Astrocyte (in vitro differentiated cells and primary cell): Measurements from ENCODE around the gene TMEM95. TPM values are rescaled to one million over a fixed set of nuclear protein-coding genes. Genes with fewer than 3 reads are reported as not detected.
A peak's percentile ranks its signal among the peaks of the same experiment; 100 is the strongest.

Source experiments
- DNase-seq: peaks from one replicate; pipeline ENCODE4 v3.0.0-alpha.2; 2010; ENCODE audit warnings: low read depth
- FAIRE-seq: peaks from 2 replicates; lab custom pipeline; 2011; peaks lifted over from hg19 to GRCh38; lab: Jason Lieb, UNC
- H2AFZ ChIP-seq: 2 replicates; pipeline ENCODE4 v1.6.0; 2012; ENCODE audit warnings: low read depth, low read length, inconsistent platforms
- H3K27ac ChIP-seq: 2 replicates; pipeline ENCODE4 v1.5.1; 2011; ENCODE audit warnings: low read depth, low read length, inconsistent platforms
- H3K27me3 ChIP-seq: 2 replicates; pipeline ENCODE4 v1.6.0; 2011; ENCODE audit warnings: low read length, inconsistent platforms; ENCODE audit not compliant: insufficient read depth
- H3K36me3 ChIP-seq: 2 replicates; pipeline ENCODE4 v1.5.1; 2011; ENCODE audit warnings: low read length, inconsistent platforms; ENCODE audit not compliant: insufficient read depth
- H3K4me1 ChIP-seq: 2 replicates; pipeline ENCODE4 v1.5.1; 2011; ENCODE audit warnings: low read length, inconsistent platforms; ENCODE audit not compliant: insufficient read depth
- H3K4me2 ChIP-seq: 2 replicates; pipeline ENCODE4 v1.6.0; 2012; ENCODE audit warnings: low read length, inconsistent platforms
- H3K4me3 ChIP-seq: 2 replicates; pipeline ENCODE4 v1.5.1; 2011; ENCODE audit warnings: low read depth, mild to moderate bottlenecking, low read length, inconsistent platforms; ENCODE audit not compliant: insufficient read depth
- H3K79me2 ChIP-seq: 2 replicates; pipeline ENCODE4 v1.6.0; 2012; ENCODE audit warnings: mild to moderate bottlenecking, low read length, inconsistent platforms; ENCODE audit not compliant: insufficient read depth
- H3K9ac ChIP-seq: 2 replicates; pipeline ENCODE4 v1.6.0; 2012; ENCODE audit warnings: mild to moderate bottlenecking, low read length, inconsistent platforms
- H3K9me3 ChIP-seq: 2 replicates; pipeline ENCODE4 v1.5.1; 2012; ENCODE audit warnings: low read depth, mild to moderate bottlenecking, low read length, inconsistent platforms; ENCODE audit not compliant: insufficient read depth
- H4K20me1 ChIP-seq: 2 replicates; pipeline ENCODE4 v1.6.0; 2012; ENCODE audit warnings: low read length, inconsistent platforms; ENCODE audit not compliant: insufficient read depth
- H3K27ac Mint-ChIP-seq: one replicate; pipeline ENCODE4 v1.8.0; 2021; ENCODE audit warnings: mild to moderate bottlenecking, mixed read lengths; ENCODE audit not compliant: unreplicated experiment
- H3K27me3 Mint-ChIP-seq: one replicate; pipeline ENCODE4 v1.8.0; 2021; ENCODE audit warnings: low read depth, mixed read lengths; ENCODE audit not compliant: unreplicated experiment
- H3K36me3 Mint-ChIP-seq: one replicate; pipeline ENCODE4 v1.8.0; 2021; ENCODE audit warnings: low read depth, mixed read lengths; ENCODE audit not compliant: unreplicated experiment
- H3K4me1 Mint-ChIP-seq: one replicate; pipeline ENCODE4 v1.8.0; 2021; ENCODE audit warnings: low read depth, mixed read lengths; ENCODE audit not compliant: unreplicated experiment
- H3K4me3 Mint-ChIP-seq: one replicate; pipeline ENCODE4 v1.8.0; 2021; ENCODE audit warnings: mild to moderate bottlenecking, moderate library complexity, mixed read lengths; ENCODE audit not compliant: unreplicated experiment
- H3K9me3 Mint-ChIP-seq: one replicate; pipeline ENCODE4 v1.8.0; 2021; ENCODE audit warnings: mild to moderate bottlenecking, mixed read lengths; ENCODE audit not compliant: unreplicated experiment
- EZH2 ChIP-seq: IDR thresholded peaks from 2 replicates; pipeline ENCODE4 v1.6.1; 2012; ENCODE audit warnings: mild to moderate bottlenecking, low read length, inconsistent platforms; ENCODE audit not compliant: insufficient read depth
- total RNA-seq: library from RNA; stranded (reverse); gene quantifications from 2 replicates; pipeline ENCODE4 v1.2.1, GENCODE V29; 2021
- TF ChIP-seq, protein P1 (sequence below): IDR thresholded peaks from 2 replicates; pipeline ENCODE4 v1.5.1; 2011; ENCODE audit warnings: low read depth, mild to moderate bottlenecking, inconsistent platforms, low read length, moderate library complexity; ENCODE audit not compliant: insufficient read depth

The TMEM95 gene
- total RNA-seq, 1 donor from 2014 or later, result 0.30 TPM

GRCh38 chr17:7384489-7385081, 29.6 kb downstream of the TMEM95 start:
- Mint-ChIP-seq H3K4me3 (no peak overlapping the region), H3K27ac (no peak overlapping the region), H3K27me3 (peaks cover 24% of the 10 kb centered on the region), H3K36me3 (peaks cover 9% of the 10 kb centered on the region), H3K9me3 (peaks cover 7% of the 10 kb centered on the region), H3K4me1 (no peaks in the 10 kb centered on the region)
- H3K9ac ChIP-seq, result peak overlapping the region; percentile 50
- peaks cover 15% of the 10 kb centered on the region for H4K20me1 ChIP-seq
- peaks cover 19% of the 10 kb centered on the region for H3K4me1 ChIP-seq
- peak overlapping the region; percentile 69 for H2AFZ ChIP-seq
- peaks cover 8% of the 10 kb centered on the region for H3K36me3 ChIP-seq
- FAIRE-seq (no peak), DNase-seq (no peak)
- H3K4me2 ChIP-seq, result peak overlapping the region; percentile 93
- H3K4me3 ChIP-seq, result peak overlapping the region; percentile 57
- no peaks in the 10 kb centered on the region for H3K79me2 ChIP-seq
- H3K27me3 ChIP-seq, result peaks cover 39% of the 10 kb centered on the region
- TF ChIP-seq EZH2, result no peak
- TF ChIP-seq, protein P1, sequence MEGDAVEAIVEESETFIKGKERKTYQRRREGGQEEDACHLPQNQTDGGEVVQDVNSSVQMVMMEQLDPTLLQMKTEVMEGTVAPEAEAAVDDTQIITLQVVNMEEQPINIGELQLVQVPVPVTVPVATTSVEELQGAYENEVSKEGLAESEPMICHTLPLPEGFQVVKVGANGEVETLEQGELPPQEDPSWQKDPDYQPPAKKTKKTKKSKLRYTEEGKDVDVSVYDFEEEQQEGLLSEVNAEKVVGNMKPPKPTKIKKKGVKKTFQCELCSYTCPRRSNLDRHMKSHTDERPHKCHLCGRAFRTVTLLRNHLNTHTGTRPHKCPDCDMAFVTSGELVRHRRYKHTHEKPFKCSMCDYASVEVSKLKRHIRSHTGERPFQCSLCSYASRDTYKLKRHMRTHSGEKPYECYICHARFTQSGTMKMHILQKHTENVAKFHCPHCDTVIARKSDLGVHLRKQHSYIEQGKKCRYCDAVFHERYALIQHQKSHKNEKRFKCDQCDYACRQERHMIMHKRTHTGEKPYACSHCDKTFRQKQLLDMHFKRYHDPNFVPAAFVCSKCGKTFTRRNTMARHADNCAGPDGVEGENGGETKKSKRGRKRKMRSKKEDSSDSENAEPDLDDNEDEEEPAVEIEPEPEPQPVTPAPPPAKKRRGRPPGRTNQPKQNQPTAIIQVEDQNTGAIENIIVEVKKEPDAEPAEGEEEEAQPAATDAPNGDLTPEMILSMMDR, result no peak
- peaks cover 2% of the 10 kb centered on the region for H3K9me3 ChIP-seq
- H3K27ac ChIP-seq, result no peak overlapping the region

- Histone ChIP-seq H3K79me2 (peaks cover 19% of the 10 kb centered on the region), H3K36me3 (peaks cover 25% of the 10 kb centered on the region), H4K20me1 (peaks cover 41% of the 10 kb centered on the region), H3K4me2 (no peak overlapping the region), H2AFZ (no peak overlapping the region), H3K27me3 (peaks cover 3% of the 10 kb centered on the region), H3K27ac (no peak overlapping the region), H3K4me1 (peaks cover 13% of the 10 kb centered on the region), H3K9ac (no peak overlapping the region), H3K9me3 (no peaks in the 10 kb centered on the region), H3K4me3 (no peak overlapping the region)
- TF ChIP-seq, protein P1, result no peak
- no peak for TF ChIP-seq EZH2
- DNase-seq (no peak), FAIRE-seq (no peak)
- no peak overlapping the region for H3K27ac Mint-ChIP-seq
- no peaks in the 10 kb centered on the region for H3K27me3 Mint-ChIP-seq
- H3K4me3 Mint-ChIP-seq, result no peak overlapping the region
- peaks cover 4% of the 10 kb centered on the region for H3K4me1 Mint-ChIP-seq
- H3K36me3 Mint-ChIP-seq, result peaks cover 23% of the 10 kb centered on the region
- H3K9me3 Mint-ChIP-seq, result peaks cover 2% of the 10 kb centered on the region
Observed at GRCh38 chr17:7388856-7389255, 33.9 kb downstream of the TMEM95 start.
